Liver (tissue), 9 donors: ENCODE data around the gene MAP7D3. TPM values are rescaled to one million over a fixed set of nuclear protein-coding genes. Genes with fewer than 3 reads are reported as not detected.

ENCODE experiments used
- DNase-seq: peaks from one replicate; pipeline ENCODE4 v3.0.0-alpha.2; 2017; ENCODE audit warnings: low spot score
- H3K27ac ChIP-seq, 2 donors: one replicate each; pipeline ENCODE4 v1.7.0; 2013; ENCODE audit warnings: inconsistent platforms in 2 of 2, low read length in 2 of 2, control low read depth in 1 of 2, low read depth in 1 of 2, mild to moderate bottlenecking in 1 of 2
- H3K27me3 ChIP-seq, 4 donors: one replicate each; pipeline versions ENCODE4 v1.6.1 to v1.7.0; 2013; ENCODE audit warnings: low read length in 3 of 4, inconsistent platforms in 1 of 4, mild to moderate bottlenecking in 1 of 4, moderate library complexity in 1 of 4; ENCODE audit not compliant: control insufficient read depth in 4 of 4, insufficient read depth in 4 of 4
- H3K36me3 ChIP-seq, 4 donors: one replicate each; pipeline versions ENCODE4 v1.6.1 to v1.7.0; 2013; ENCODE audit warnings: low read length in 3 of 4, mild to moderate bottlenecking in 3 of 4, low read depth in 1 of 4, moderate library complexity in 1 of 4; ENCODE audit not compliant: control insufficient read depth in 4 of 4, insufficient read depth in 3 of 4
- H3K4me1 ChIP-seq, 4 donors: one replicate each; pipeline versions ENCODE4 v1.6.1 to v1.7.0; 2013; ENCODE audit warnings: low read length in 3 of 4, mild to moderate bottlenecking in 3 of 4, moderate library complexity in 1 of 4; ENCODE audit not compliant: control insufficient read depth in 4 of 4, insufficient read depth in 4 of 4
- H3K4me3 ChIP-seq, 3 donors: one replicate each; pipeline versions ENCODE4 v1.6.1 to v1.7.0; 2013; ENCODE audit warnings: low read length in 3 of 3, control low read depth in 1 of 3, low read depth in 1 of 3, mild to moderate bottlenecking in 1 of 3
- H3K9ac ChIP-seq, 2 donors: one replicate each; pipeline ENCODE4 v1.7.0; 2013; ENCODE audit warnings: low read length in 2 of 2, mild to moderate bottlenecking in 2 of 2, moderate library complexity in 2 of 2, control low read depth in 1 of 2, low read depth in 1 of 2
- H3K9me3 ChIP-seq, 4 donors: one replicate each; pipeline versions ENCODE4 v1.6.1 to v1.7.0; 2013; ENCODE audit warnings: low read length in 3 of 4; ENCODE audit not compliant: control insufficient read depth in 4 of 4
- ATF3 ChIP-seq: IDR thresholded peaks from 2 replicates; pipeline ENCODE4 v1.6.1; 2016; ENCODE audit warnings: antibody characterized with exemption
- CTCF ChIP-seq: fragments of 150-350 bp; IDR thresholded peaks from 2 replicates; pipeline ENCODE4 v1.5.1; 2017; ENCODE audit warnings: improper control_type of control experiment, low read depth, low read length; ENCODE audit not compliant: missing input control
- EGR1 ChIP-seq, 2 donors: IDR thresholded peaks; 2 replicates each; pipeline ENCODE4 v1.6.1; 2016 to 2018; ENCODE audit warnings: antibody characterized with exemption in 2 of 2, low read depth in 2 of 2
- FOXA1 ChIP-seq: IDR thresholded peaks from 2 replicates; pipeline ENCODE4 v1.6.1; 2016; ENCODE audit warnings: antibody characterized with exemption
- FOXA2 ChIP-seq: IDR thresholded peaks from 2 replicates; pipeline ENCODE4 v1.6.1; 2016; ENCODE audit warnings: antibody characterized with exemption
- GABPA ChIP-seq, 2 donors: IDR thresholded peaks in 1 of 2; conservative IDR thresholded peaks in 1 of 2; 2 replicates each; pipeline ENCODE4 v1.6.1; 2016; ENCODE audit warnings: antibody characterized with exemption in 2 of 2, mild to moderate bottlenecking in 1 of 2, moderate library complexity in 1 of 2
- HNF4A ChIP-seq, 2 donors: conservative IDR thresholded peaks; 2 replicates each; pipeline ENCODE4 v1.6.1; 2016; ENCODE audit warnings: antibody characterized with exemption in 2 of 2, mild to moderate bottlenecking in 2 of 2
- HNF4G ChIP-seq: IDR thresholded peaks from 2 replicates; pipeline ENCODE4 v1.6.1; 2016; ENCODE audit warnings: antibody characterized with exemption
- JUND ChIP-seq, 2 donors: IDR thresholded peaks; 2 replicates each; pipeline ENCODE4 v1.6.1; 2016; ENCODE audit warnings: antibody characterized with exemption in 2 of 2
- MAX ChIP-seq: IDR thresholded peaks from 2 replicates; pipeline ENCODE4 v1.6.1; 2016; ENCODE audit warnings: antibody characterized with exemption
- NR2F2 ChIP-seq: IDR thresholded peaks from 2 replicates; pipeline ENCODE4 v1.6.1; 2016; ENCODE audit warnings: antibody characterized with exemption
- RAD21 ChIP-seq, 2 donors: IDR thresholded peaks; 2 replicates each; pipeline ENCODE4 v1.6.1; 2016; ENCODE audit warnings: antibody characterized with exemption in 2 of 2, mild to moderate bottlenecking in 2 of 2
- REST ChIP-seq: IDR thresholded peaks from 2 replicates; pipeline ENCODE4 v1.6.1; 2016; ENCODE audit warnings: antibody characterized with exemption, mild to moderate bottlenecking
- RXRA ChIP-seq, 2 donors: IDR thresholded peaks; 2 replicates each; pipeline ENCODE4 v1.6.1; 2017 to 2018; ENCODE audit warnings: antibody characterized with exemption in 2 of 2, mild to moderate bottlenecking in 1 of 2
- SP1 ChIP-seq: IDR thresholded peaks from 2 replicates; pipeline ENCODE4 v1.6.1; 2018; ENCODE audit warnings: antibody characterized with exemption, mild to moderate bottlenecking
- TAF1 ChIP-seq: conservative IDR thresholded peaks from 2 replicates; pipeline ENCODE4 v1.6.1; 2016; ENCODE audit warnings: antibody characterized with exemption, mild to moderate bottlenecking
- YY1 ChIP-seq: IDR thresholded peaks from 2 replicates; pipeline ENCODE4 v1.6.1; 2016; ENCODE audit warnings: antibody characterized with exemption, mild to moderate bottlenecking
- ZBTB33 ChIP-seq: IDR thresholded peaks from 2 replicates; pipeline ENCODE4 v1.6.1; 2016; ENCODE audit warnings: antibody characterized with exemption
- WGBS: extraction: QIAGEN DNeasy Blood & Tissue Kit; methylation state at CpG from one replicate; pipeline ENCODE4 v1.1.7; 2013; 5-methylcytosine and 5-hydroxymethylcytosine counted together
- polyA plus RNA-seq, 2 donors: library from polyadenylated mRNA; stranded (reverse) in 1 of 2; unstranded in 1 of 2; fragments of 200-250 nt in 1 of 2; fragments of >200 nt in 1 of 2; fragmentation: Nextera tagmentation in 1 of 2; extraction: Ambion mirVana in 1 of 2; gene quantifications; one replicate each; pipeline versions ENCODE4 v1.2.1 to v1.2.3, GENCODE V29; 2013 to 2015
- total RNA-seq, 2 donors: library from RNA; depleted of rRNA; stranded (reverse); fragments of >200 nt; gene quantifications; one replicate each; pipeline ENCODE4 v1.2.3, GENCODE V29; 2014
- donor health status: healthy.
- donor health status: healthy.
- donor health status: healthy.
- donor health status: healthy.
- donor health status: healthy.

Gene MAP7D3
- total and polyA plus RNA-seq, 4 donors: 1.6 to 4.4 (median 3.1) TPM

GRCh38 chrX:136273986-136274385 is 22.8 kb upstream of the MAP7D3 start:
- no peak overlapping the region for H3K4me3 ChIP-seq
- H3K27ac ChIP-seq: peak overlapping the region in 1 of 2 donors; percentile 42
- TF ChIP-seq ZBTB33: no peak
- peak; percentile 55 for TF ChIP-seq SP1
- peak; percentile 29 to 64 for TF ChIP-seq HNF4A (conservative IDR thresholded peaks at IDR 0.05)
- TF ChIP-seq ATF3: peak; percentile 62
- TF ChIP-seq FOXA1: no peak
- TF ChIP-seq REST: peak; percentile 36
- TF ChIP-seq YY1: no peak
- no peak for TF ChIP-seq RAD21 (IDR thresholded peaks at IDR 0.05)
- peak; percentile 30 for TF ChIP-seq FOXA2
- no peak for TF ChIP-seq GABPA (IDR thresholded peaks at IDR 0.05 in 1 of 2, conservative IDR thresholded peaks at IDR 0.05 in 1 of 2)
- peak in 1 of 2 donors; percentile 42 for TF ChIP-seq RXRA (IDR thresholded peaks at IDR 0.05)
- TF ChIP-seq TAF1: no peak
- no peak for TF ChIP-seq CTCF
- peak; percentile 23 for TF ChIP-seq MAX
- no peak for TF ChIP-seq HNF4G
- TF ChIP-seq NR2F2: no peak
- TF ChIP-seq JUND (IDR thresholded peaks at IDR 0.05): peak in 1 of 2 donors; percentile 41
- TF ChIP-seq EGR1 (IDR thresholded peaks at IDR 0.05; ENCODE audit: low read depth in 2 of 2): no peak
- peaks cover 4 to 24% (median 19%) of the 10 kb centered on the region in 4 donors for H3K4me1 ChIP-seq
- no peaks in the 10 kb centered on the region for H3K36me3 ChIP-seq
- no peaks in the 10 kb centered on the region for H3K9me3 ChIP-seq
- WGBS: 45% methylated on average over 1 of the region's 1 CpG
- DNase-seq: no peak
- H3K9ac ChIP-seq: no peak overlapping the region
- no peaks in the 10 kb centered on the region for H3K27me3 ChIP-seq
